SK-N-SH (cell line): ENCODE data around the gene GLIS1. TPM values are rescaled to one million over a fixed set of nuclear protein-coding genes. Genes with fewer than 3 reads are reported as not detected.

Experiments used
- CTCF ChIA-PET: fragments of 300-600, 350-600 bp; formaldehyde crosslinking; extraction: SDS; loops from one replicate; lab custom pipeline; 2021; lab: Yijun Ruan, JAX
- POLR2A ChIA-PET: fragments of 350-600 bp; sonication (Branson Sonifier 250); formaldehyde crosslinking; extraction: SDS; loops from one replicate; lab custom pipeline; 2020; ENCODE audit warnings: antibody characterized with exemption, inconsistent platforms; lab: Yijun Ruan, JAX
- DNase-seq: peaks from one replicate; pipeline ENCODE4 v3.0.0; 2012
- H2AFZ ChIP-seq: fragments of 200-600 bp; sonication (generic); 2 replicates; pipeline ENCODE4 v1.8.1; 2016; ENCODE audit warnings: antibody characterized with exemption, mild to moderate bottlenecking, low read depth
- H3F3A ChIP-seq: fragments of 200-600 bp; sonication (generic); replicated peaks from 2 replicates; pipeline ENCODE3; 2016; ENCODE audit warnings: antibody characterized with exemption, mild to moderate bottlenecking; ENCODE audit not compliant: insufficient read depth
- H3K27ac ChIP-seq, 2 experiments: fragments of 200-500 bp in 1 of 2; fragments of 200-600 bp in 1 of 2; sonication (Bioruptor generic) in 1 of 2; sonication (generic), shearing (Covaris generic) in 1 of 2; 2 replicates each; pipeline versions ENCODE4 v1.5.1 to v1.6.1; 2014 to 2016; ENCODE audit warnings: low read depth in 2 of 2, inconsistent platforms in 1 of 2, low read length in 1 of 2, mild to moderate bottlenecking in 1 of 2, mixed read lengths in 1 of 2
- H3K27me3 ChIP-seq: fragments of 200-600 bp; sonication (generic), shearing (Covaris generic); 2 replicates; pipeline ENCODE4 v1.6.1; 2016; ENCODE audit warnings: mixed run types; ENCODE audit not compliant: insufficient read depth
- H3K36me3 ChIP-seq, 2 experiments: fragments of 200-500 bp in 1 of 2; fragments of 200-600 bp in 1 of 2; sonication (Bioruptor generic) in 1 of 2; sonication (generic) in 1 of 2; replicated peaks in 1 of 2; 2 replicates each; pipeline versions ENCODE3 to v1.5.1; 2014 to 2016; ENCODE audit warnings: low read length in 1 of 2, mild to moderate bottlenecking in 1 of 2; ENCODE audit not compliant: insufficient read depth in 2 of 2, control insufficient read depth in 1 of 2
- H3K4me1 ChIP-seq, 2 experiments: fragments of 200-500 bp in 1 of 2; fragments of 200-600 bp in 1 of 2; sonication (Bioruptor generic) in 1 of 2; sonication (generic), shearing (Covaris generic) in 1 of 2; 2 replicates each; pipeline versions ENCODE4 v1.5.1 to v1.6.1; 2014 to 2016; ENCODE audit warnings: low read depth in 1 of 2, low read length in 1 of 2, mixed run types in 1 of 2; ENCODE audit not compliant: insufficient read depth in 2 of 2, control insufficient read depth in 1 of 2
- H3K4me2 ChIP-seq: fragments of 200-600 bp; sonication (generic), shearing (Covaris generic); 2 replicates; pipeline ENCODE4 v1.6.1; 2017; ENCODE audit warnings: mixed run types
- H3K4me3 ChIP-seq, 2 experiments: fragments of 200-500 bp in 1 of 2; fragments of 200-600 bp in 1 of 2; sonication (Bioruptor generic) in 1 of 2; sonication (generic), shearing (Covaris generic) in 1 of 2; 2 replicates each; pipeline versions ENCODE4 v1.5.1 to v1.8.1; 2014 to 2016; ENCODE audit warnings: low read depth in 2 of 2, inconsistent platforms in 1 of 2, low read length in 1 of 2, mild to moderate bottlenecking in 1 of 2, mixed read lengths in 1 of 2, moderate library complexity in 1 of 2
- H3K79me2 ChIP-seq: fragments of 200-600 bp; sonication (generic); 2 replicates; pipeline ENCODE4 v1.8.1; 2017; ENCODE audit warnings: mild to moderate bottlenecking; ENCODE audit not compliant: insufficient read depth
- H3K9ac ChIP-seq: fragments of 200-600 bp; sonication (generic); 2 replicates; pipeline ENCODE4 v1.6.1; 2017; ENCODE audit warnings: mixed run types
- H3K9me2 ChIP-seq: fragments of 200-600 bp; sonication (generic); 2 replicates; pipeline ENCODE4 v1.6.1; 2017; ENCODE audit warnings: mixed run types
- H3K9me3 ChIP-seq: fragments of 200-600 bp; sonication (generic); 2 replicates; pipeline ENCODE4 v1.6.1; 2017; ENCODE audit warnings: mixed run types, mild to moderate bottlenecking, moderate library complexity
- H4K20me1 ChIP-seq: fragments of 200-600 bp; sonication (generic); 2 replicates; pipeline ENCODE4 v1.6.1; 2017; ENCODE audit warnings: mild to moderate bottlenecking, mixed run types; ENCODE audit not compliant: insufficient read depth
- EP300 ChIP-seq, 2 experiments: IDR thresholded peaks; 2 replicates each; pipeline versions ENCODE4 v1.4.0 to v1.6.1; 2012; ENCODE audit warnings: borderline replicate concordance in 1 of 2, low read depth in 1 of 2, low read length in 1 of 2
- EZH2phosphoT487 ChIP-seq: fragments of 200-600 bp; sonication (generic); IDR thresholded peaks from 2 replicates; pipeline ENCODE4 v1.6.1; 2017; ENCODE audit warnings: low read depth, mixed run types, mild to moderate bottlenecking, antibody characterized with exemption, moderate library complexity, borderline replicate concordance
- FOXJ3 ChIP-seq: sonication (generic); formaldehyde crosslinking; IDR thresholded peaks from 2 replicates; pipeline ENCODE4 v1.5.1; 2020; ENCODE audit warnings: mild to moderate bottlenecking, missing genetic modification reagents
- GABPA ChIP-seq: IDR thresholded peaks from 2 replicates; pipeline ENCODE4 v1.4.0; 2012; ENCODE audit warnings: low read depth, mild to moderate bottlenecking
- PBX3 ChIP-seq: IDR thresholded peaks from 2 replicates; pipeline ENCODE4; 2012
- POLR2AphosphoS5 ChIP-seq: IDR thresholded peaks from 2 replicates; pipeline ENCODE4 v1.6.1; 2012; ENCODE audit warnings: low read depth, low read length
- RCOR1 ChIP-seq: fragments of 150-350 bp; IDR thresholded peaks from 2 replicates; pipeline ENCODE4 v1.6.1; 2017; ENCODE audit warnings: antibody characterized with exemption, low read length
- RXRA ChIP-seq: IDR thresholded peaks from 2 replicates; pipeline ENCODE4 v1.4.0; 2012; ENCODE audit warnings: low read depth, mild to moderate bottlenecking, borderline replicate concordance
- SMC3 ChIP-seq: IDR thresholded peaks from 2 replicates; pipeline ENCODE4 v1.6.1; 2012; ENCODE audit warnings: low read depth, low read length, improper control_type of control experiment
- USF1 ChIP-seq: IDR thresholded peaks from 2 replicates; pipeline ENCODE4 v1.4.0; 2012; ENCODE audit warnings: low read depth, borderline replicate concordance
- USF2 ChIP-seq: fragments of 150-350 bp; IDR thresholded peaks from 2 replicates; pipeline ENCODE4 v1.6.1; 2017; ENCODE audit warnings: antibody characterized with exemption, low read length, low read depth, borderline replicate concordance
- WGBS: methylation state at CpG from one replicate; pipeline ENCODE4 v1.1.6; 2017; ENCODE audit warnings: low lambda C conversion rate; 5-methylcytosine and 5-hydroxymethylcytosine counted together
- polyA plus RNA-seq, 3 experiments: library from polyadenylated mRNA; depleted of rRNA; stranded (reverse); fragments of >200 nt; gene quantifications; 2 replicates each; pipeline ENCODE4 v1.2.3, GENCODE V29; 2012

Gene GLIS1
- polyA plus RNA-seq, 1 of the 3 experiments (the other 2 are of a cell fraction): 0.13 TPM

- TF ChIP-seq USF2 (no peak), EP300 (IDR thresholded peaks at IDR 0.05; ENCODE audit: borderline replicate concordance in 1 of 2, low read depth in 1 of 2, low read length in 1 of 2) (no peak), PBX3 (no peak), POLR2AphosphoS5 (no peak), GABPA (no peak), FOXJ3 (CRISPR knock-in tag) (no peak)
These were observed 236.1 kb downstream of the GLIS1 start (continued) for GRCh38 chr1:53502641-53503432.

GRCh38 chr1:53501065-53502005 lies 237.6 kb downstream of the GLIS1 start:
- no peak overlapping the region for H3K9ac ChIP-seq
- DNase-seq: no peak
- CTCF ChIA-PET: interaction anchor here (1.1 to 2.0 kb wide), 2 partner anchors 16 to 18 kb away, joined by 3 to 9 read pairs; no protein-coding TSS in a partner anchor
- H3K9me3 ChIP-seq: no peaks in the 10 kb centered on the region
- no peak overlapping the region for H3K4me2 ChIP-seq
- no peaks in the 10 kb centered on the region for H3K9me2 ChIP-seq
- H3K4me1 ChIP-seq: peaks cover 0 to 56% of the 10 kb centered on the region in 2 experiments; a peak in 1 of 4 replicates
- TF ChIP-seq USF1: no peak
- TF ChIP-seq RCOR1: no peak
- no peak for TF ChIP-seq SMC3
- TF ChIP-seq EZH2phosphoT487: no peak
- no peak for TF ChIP-seq RXRA
- TF ChIP-seq, all 33 proteins: peak for 0
- Histone ChIP-seq H3F3A (no peaks in the 10 kb centered on the region), H3K27ac (no peak overlapping the region; a peak in 1 of 4 replicates), H3K4me3 (no peak overlapping the region), H2AFZ (no peak overlapping the region), H3K27me3 (no peaks in the 10 kb centered on the region), H3K79me2 (no peaks in the 10 kb centered on the region), H3K36me3 (no peaks in the 10 kb centered on the region), H4K20me1 (no peaks in the 10 kb centered on the region)
- 71% methylated on average over 9 of the region's 21 CpGs for WGBS
- POLR2A ChIA-PET: no interaction called here
